Amniotic stem cell (primary cell): ENCODE results near the gene KLHL40.

Source experiments
- DNase-seq: peaks from one replicate; lab custom pipeline; 2025; lab: John Stamatoyannopoulos, UW

KLHL40 gene

DNA sequence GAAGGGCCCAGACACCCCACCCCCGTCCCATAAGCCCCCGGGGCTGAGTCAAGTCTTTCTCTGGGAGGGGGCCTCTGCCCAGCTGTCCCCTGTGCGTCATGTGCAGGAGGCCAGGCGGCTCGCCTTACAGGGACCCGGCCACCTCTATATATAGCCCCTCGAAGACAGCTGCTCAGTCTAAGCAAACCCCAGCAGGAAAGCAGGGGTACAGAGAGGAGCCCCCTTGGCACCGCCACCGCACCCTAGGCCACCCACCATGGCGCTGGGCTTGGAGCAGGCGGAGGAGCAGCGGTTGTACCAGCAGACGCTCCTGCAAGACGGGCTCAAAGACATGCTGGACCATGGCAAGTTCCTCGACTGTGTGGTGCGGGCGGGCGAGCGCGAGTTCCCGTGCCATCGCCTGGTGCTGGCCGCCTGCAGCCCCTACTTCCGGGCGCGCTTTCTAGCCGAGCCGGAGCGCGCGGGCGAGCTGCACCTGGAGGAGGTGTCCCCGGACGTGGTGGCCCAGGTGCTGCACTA, at the start of gene KLHL40:
TSS of gene KLHL40 (plus strand) at position 175 of the 519 bp plus-strand sequence. CDS start at position 257, 82 bp downstream.
- no peak for DNase-seq

GRCh38 chr3:42637001-42637400, 48.3 kb upstream of the KLHL40 start:
- DNase-seq = no peak

GRCh38 chr3:42638339-42638842, 46.9 kb upstream of the KLHL40 start:
- DNase-seq = no peak

DNA sequence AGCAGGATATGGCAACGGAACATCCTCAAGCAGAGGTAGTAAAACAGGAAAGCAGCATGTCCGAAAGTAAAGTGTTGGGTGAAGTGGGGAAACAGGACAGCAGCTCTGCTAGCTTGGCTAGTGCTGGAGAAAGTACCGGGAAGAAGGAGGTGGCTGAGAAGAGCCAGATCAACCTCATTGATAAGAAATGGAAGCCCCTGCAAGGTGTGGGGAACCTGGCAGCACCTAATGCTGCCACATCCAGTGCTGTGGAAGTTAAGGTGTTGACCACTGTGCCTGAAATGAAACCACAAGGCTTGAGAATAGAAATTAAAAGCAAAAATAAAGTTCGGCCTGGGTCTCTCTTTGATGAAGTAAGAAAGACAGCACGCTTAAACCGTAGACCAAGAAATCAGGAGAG, 46.1 kb upstream of the KLHL40 start:
- no peak for DNase-seq

- no peak for DNase-seq
Measured at GRCh38 chr3:42640129-42640528, 45.2 kb upstream of the KLHL40 start.

GRCh38 chr3:42640771-42641370, 44.5 kb upstream of the KLHL40 start:
- DNase-seq = no peak

GRCh38 chr3:42647821-42648459, 37.4 kb upstream of the KLHL40 start:
- DNase-seq = no peak

DNA sequence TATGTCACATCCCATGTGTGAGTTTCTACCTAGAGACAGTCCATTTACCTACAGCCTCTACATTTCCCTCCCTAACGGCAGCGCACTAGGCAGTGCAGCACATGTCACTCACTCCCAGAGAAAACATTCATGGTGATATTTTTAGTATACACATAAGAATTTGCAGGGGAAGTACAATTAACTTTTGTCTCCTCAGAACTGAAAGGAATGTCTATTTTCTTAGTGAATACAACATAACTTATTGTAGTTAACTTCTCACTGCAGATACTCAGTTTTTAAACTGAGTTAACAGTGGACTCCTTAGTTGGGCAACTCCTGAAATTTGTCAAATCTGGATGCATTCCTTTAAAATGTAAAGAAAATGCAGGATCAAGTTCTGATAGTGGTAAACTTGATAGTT, 36.3 kb upstream of the KLHL40 start:
- no peak for DNase-seq

- no peak for DNase-seq
Measured at GRCh38 chr3:42649783-42650182, 35.6 kb upstream of the KLHL40 start.

DNA sequence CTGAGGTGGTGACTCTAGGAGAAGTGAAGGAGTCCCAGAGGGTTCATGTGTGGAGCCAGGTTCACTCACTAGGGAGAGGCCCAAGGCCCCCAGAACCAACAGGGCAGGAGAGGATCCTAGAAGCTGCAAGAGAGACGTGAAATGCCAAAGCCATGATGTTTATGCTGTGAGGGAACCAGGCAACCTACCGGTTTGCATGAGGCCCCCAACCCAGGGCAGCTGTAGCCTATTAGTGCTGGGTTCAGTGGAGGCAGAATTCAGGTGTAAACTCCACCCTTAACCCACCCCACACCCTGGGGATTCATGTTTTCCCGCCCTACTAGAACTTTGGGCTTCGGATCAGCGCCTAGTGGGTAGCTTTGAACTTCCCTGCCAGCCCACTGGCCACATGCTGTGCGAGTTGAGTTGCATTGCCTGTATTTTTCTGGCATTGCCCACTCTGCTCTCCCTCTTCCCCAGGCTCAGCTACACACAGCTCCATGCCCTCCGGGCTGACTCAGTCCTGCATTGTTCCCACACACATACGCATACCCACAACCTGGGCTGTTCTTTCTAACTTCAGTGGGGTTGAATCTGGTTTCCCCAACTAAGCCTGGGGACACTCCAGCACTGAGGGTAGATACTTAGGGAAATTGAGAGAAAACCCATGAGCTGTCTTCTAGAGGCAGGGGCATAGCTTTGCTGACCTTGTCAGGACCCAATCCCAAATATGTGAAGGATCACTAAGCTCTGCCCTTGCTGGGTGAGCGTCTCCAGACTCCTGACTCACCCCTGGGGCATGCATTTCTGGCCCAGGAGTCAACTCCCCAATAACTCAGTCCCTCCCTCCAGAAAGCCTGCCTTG, 33.9 kb upstream of the KLHL40 start:
- DNase-seq = peak; percentile 33

GRCh38 chr3:42652251-42652610, 33.1 kb upstream of the KLHL40 start:
- no peak for DNase-seq

DNA sequence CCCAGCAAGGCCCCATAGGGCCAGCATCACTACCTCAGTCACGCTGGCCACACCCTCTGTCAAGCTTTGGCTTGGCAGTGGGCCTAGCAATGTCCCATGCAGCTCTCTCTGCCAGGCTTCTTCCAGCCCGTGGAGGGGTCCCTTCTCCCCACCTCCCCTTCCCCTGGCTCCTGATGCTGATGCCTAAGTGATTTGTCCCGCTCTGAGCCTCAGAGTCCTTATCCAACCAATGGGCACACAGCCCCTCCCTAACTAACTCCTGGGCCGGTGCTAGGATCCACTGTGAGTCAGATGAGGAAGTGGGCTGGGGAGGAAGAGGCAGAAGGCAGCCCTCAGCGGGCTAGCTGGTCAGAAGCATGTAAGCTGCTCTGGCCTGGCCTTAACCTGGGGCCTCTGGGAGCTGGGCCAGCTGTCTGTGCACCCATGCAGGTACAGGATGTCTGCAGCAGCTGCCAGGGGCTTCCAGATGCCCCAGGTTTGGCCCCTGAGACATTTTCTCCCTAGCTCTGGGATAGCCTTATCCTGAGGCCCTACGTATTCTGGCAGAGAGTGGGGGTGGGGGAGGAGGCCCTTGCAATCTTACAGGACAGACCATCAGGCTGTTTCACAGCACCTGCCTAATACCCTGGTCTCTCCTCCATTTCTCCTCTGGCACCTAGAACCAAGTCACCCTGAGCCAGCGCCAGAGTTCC, 32.6 kb upstream of the KLHL40 start:
- peak; percentile 58 for DNase-seq

- DNase-seq = no peak
Measured at GRCh38 chr3:42653303-42653559, 32.1 kb upstream of the KLHL40 start.

DNA sequence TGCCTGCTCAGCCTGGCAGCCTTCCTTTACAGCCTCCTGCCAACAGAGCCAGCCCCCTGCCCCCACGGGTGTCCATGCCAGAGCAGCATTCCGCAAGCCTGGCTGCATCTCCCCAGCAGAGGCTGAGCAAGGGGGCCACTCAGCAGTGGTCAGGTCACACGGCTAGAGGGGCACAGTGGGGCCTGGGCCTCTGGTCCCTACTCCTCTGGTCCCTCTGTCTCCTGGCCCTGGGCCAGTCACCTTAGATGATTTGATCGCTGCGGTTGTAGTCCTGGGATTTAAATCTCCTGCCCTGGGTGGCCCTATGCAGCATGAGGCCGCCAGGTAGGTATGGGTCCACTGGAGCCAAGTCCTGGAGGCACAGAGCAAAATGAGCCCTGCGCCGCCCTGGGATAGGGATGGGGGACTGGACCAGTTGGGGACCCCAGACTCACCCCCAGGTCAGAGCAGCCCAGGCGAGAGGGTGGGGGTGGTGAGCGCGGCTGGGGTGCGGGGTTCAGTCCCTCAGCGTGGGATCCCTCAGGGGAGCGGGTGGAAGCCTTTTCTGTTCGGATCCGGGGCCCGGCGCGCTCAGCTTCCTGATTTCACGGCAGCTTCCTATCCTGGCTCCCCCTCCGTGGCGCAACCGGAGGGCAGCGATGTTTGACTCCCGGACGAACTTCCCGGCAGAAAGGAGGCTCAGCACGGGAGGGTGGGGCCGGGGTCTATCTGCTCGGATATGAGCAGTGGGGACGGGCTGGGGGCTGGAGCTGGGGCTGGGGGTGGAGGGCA, 31.6 kb upstream of the KLHL40 start, which contains the start of gene ZBTB47:
TSS of gene ZBTB47 (plus strand) at position 138 of the 771 bp plus-strand sequence. CDS start 4,659 bp downstream, outside the sequence.
- DNase-seq = no peak

DNA sequence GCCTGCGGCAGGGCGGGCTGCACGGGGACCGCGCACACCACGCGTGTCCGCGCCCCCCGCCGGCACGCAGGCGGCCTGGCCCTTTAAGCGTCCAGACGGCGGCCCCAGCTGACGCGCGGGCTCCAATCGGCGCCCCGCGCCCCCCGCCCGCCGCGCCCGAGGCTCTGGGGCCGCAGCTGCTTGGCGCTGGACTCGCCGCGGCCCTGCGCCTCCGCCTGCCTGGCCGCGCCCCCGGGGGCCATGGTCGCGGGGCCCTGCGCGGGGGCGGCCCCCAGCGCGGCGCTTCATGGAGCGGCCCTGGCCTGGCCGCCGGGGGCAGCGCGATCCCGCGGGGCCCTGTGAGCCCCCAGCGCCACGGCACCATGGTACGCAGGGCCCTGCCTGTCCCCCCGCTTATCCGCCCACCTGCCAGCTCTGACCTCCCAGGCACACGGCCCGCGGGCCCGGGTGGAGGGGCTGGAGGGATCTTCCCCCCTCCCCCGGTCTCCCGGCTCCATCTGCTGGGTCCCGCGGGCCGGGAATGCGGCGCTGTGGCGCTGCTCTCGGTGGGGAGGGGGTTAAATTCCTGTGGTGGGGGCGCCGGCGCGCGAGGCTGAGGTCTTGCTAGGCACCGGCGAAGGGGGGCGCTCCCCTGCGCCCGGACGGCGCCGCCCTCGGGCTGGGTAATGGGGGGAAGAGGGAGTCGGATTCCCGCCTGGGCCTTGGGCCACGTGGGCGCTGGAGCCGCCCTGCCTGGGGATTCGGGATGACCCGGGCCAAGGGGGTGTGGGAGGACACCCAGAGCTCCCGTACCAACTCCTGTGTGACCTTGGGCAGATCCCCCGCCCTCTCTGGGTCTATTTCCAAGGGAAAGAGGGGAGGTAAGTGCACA, 30.8 kb upstream of the KLHL40 start:
- no peak for DNase-seq

DNA sequence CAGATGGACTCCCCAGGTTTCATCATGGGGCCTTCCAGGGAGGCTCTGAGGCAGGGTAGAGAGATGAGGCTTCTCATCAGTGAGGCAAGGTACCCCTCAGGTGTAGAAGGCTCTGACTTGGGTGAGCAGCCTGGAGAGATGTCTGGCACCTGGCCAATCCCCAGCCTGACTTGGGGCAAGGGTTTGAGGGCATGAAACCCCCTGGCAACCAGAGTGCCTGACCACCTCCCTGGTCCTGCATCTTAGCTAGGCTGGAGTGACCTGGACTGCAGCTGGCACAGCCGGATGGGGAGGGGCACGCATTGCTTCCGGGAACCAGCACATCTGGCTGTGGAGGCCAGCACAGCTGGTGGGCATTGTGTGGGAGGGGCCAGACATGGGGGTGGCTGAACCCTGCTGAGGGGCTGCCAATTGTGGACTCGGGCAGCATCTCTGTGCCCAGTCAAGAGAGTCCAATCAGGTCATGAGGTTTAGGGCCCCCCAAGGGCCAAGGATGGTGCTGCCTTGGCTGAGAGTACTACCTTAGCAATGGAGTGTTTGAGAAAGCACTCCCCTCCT, 29.9 kb upstream of the KLHL40 start:
- no peak for DNase-seq

- DNase-seq = no peak
Measured at GRCh38 chr3:42655980-42656679, 29.2 kb upstream of the KLHL40 start.

DNA sequence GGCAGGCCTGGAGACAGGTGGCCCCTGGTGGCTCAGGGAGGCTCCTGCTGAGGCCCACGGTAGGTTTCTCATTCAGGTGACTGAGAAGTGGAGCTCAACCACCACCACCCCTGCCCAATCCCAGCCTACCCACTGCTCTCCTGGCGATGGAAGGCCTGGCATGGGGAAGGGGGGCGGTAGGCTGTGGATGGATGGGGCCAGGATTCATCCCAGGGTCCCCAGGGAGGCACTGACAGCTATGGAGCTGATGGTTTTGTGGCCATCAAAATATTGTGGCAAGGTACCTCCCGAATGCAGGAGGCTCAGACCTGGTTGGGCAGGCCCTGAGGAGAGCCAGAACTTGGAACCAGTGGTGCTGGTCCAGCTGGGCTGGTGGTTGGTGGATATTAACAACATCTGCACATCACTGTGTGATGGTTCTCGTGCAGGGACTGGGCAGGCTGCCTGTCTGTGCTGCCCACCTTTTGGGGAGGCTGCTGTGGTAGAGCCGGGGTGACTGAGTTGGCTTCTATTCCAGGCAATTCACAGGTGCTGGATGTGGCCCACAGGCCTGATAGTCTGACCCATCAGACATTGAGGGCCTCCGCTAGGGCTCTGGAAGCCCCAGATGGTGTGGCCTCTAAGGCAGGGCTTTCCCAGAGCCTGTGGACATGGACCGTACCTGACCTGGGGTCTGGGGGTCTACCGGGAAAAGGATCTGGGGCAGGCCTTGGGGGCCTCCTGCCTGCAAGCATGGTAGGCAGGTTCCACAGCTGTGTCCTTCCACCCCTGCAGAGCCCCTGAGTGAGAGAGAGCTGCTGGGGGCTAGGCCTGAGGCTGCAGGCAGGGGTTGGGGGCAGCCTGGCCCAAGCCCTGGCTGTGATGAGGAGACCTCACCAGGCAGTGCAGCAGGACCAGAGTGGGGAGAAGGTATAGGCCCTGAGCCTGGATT, 28.4 kb upstream of the KLHL40 start:
- DNase-seq = no peak
